ENCODE results near the gene OSBPL6. TPM values are rescaled to one million over a fixed set of nuclear protein-coding genes. Genes with fewer than 3 reads are reported as not detected.

Gene OSBPL6
- total and polyA plus RNA-seq, 3 donors from 2014 or later: 1.7 to 3.8 (median 2.6) TPM

GRCh38 chr2:178436662-178437061 is 242.3 kb downstream of the OSBPL6 start:
- Histone ChIP-seq H3K4me3 (no peak overlapping the region), H3K9me3 (no peaks in the 10 kb centered on the region), H3K27ac (no peak overlapping the region), H3K36me3 (ENCODE audit: low read depth, missing control alignments) (no peaks in the 10 kb centered on the region), H3K4me1 (no peaks in the 10 kb centered on the region), H3K27me3 (no peaks in the 10 kb centered on the region)
- no peak for DNase-seq
- intact Hi-C loops (cut with DNase I; ENCODE audit: low total_unique reads): no loop called here
- WGBS, 2 donors: 91 to 96% methylated on average over 2 of the region's 2 CpGs
- TF ChIP-seq POLR2A (IDR thresholded peaks at IDR 0.05) (no peak), CTCF (IDR thresholded peaks at IDR 0.05) (no peak)

GRCh38 chr2:178441426-178441825 is 247.1 kb downstream of the OSBPL6 start:
- 86 to 92% methylated on average over 2 of the region's 2 CpGs for WGBS, 2 donors

GRCh38 chr2:178448968-178449661 is 254.8 kb downstream of the OSBPL6 start:
- TF ChIP-seq POLR2A (IDR thresholded peaks at IDR 0.05): no peak
- no peak for TF ChIP-seq CTCF (IDR thresholded peaks at IDR 0.05)
- H3K36me3 ChIP-seq (ENCODE audit: low read depth, missing control alignments): no peaks in the 10 kb centered on the region
- WGBS, 2 donors: 60 to 71% methylated on average over 4 of the region's 4 CpGs
- H3K9me3 ChIP-seq: no peaks in the 10 kb centered on the region
- no peak overlapping the region for H3K4me3 ChIP-seq
- no peak for DNase-seq
- intact Hi-C loops (cut with DNase I; ENCODE audit: low total_unique reads): no loop called here
- H3K27ac ChIP-seq: no peak overlapping the region
- H3K4me1 ChIP-seq: peaks cover 6% of the 10 kb centered on the region
- H3K27me3 ChIP-seq: no peaks in the 10 kb centered on the region

More at GRCh38 chr2:178441426-178441825, 247.1 kb downstream of the OSBPL6 start:
- Histone ChIP-seq H3K27me3 (no peaks in the 10 kb centered on the region), H3K4me3 (no peak overlapping the region), H3K36me3 (ENCODE audit: low read depth, missing control alignments) (no peaks in the 10 kb centered on the region), H3K9me3 (no peaks in the 10 kb centered on the region), H3K4me1 (no peaks in the 10 kb centered on the region), H3K27ac (no peak overlapping the region)
- TF ChIP-seq CTCF (IDR thresholded peaks at IDR 0.05): no peak
- TF ChIP-seq POLR2A (IDR thresholded peaks at IDR 0.05): no peak
- intact Hi-C loops (cut with DNase I; ENCODE audit: low total_unique reads): no loop called here
- DNase-seq: no peak

- Histone ChIP-seq H3K36me3 (ENCODE audit: low read depth, missing control alignments) (no peaks in the 10 kb centered on the region), H3K9me3 (no peaks in the 10 kb centered on the region), H3K27ac (peak overlapping the region; percentile 94 to 99), H3K4me3 (peak overlapping the region; percentile 76 to 89), H3K4me1 (peaks cover 6% of the 10 kb centered on the region), H3K27me3 (no peaks in the 10 kb centered on the region)
- no peak for TF ChIP-seq POLR2A (IDR thresholded peaks at IDR 0.05)
- no peak for TF ChIP-seq CTCF (IDR thresholded peaks at IDR 0.05)
- 2 to 6% methylated on average over 18 of the region's 18 CpGs for WGBS, 2 donors
- intact Hi-C loops (cut with DNase I; ENCODE audit: low total_unique reads): no loop called here
- no peak for DNase-seq
Measured at GRCh38 chr2:178449700-178450523, 255.6 kb downstream of the OSBPL6 start.
